ENCODE measurements around the gene ALKBH5. TPM values are rescaled to one million over a fixed set of nuclear protein-coding genes. Genes with fewer than 3 reads are reported as not detected.

Gene ALKBH5
- total and polyA plus RNA-seq, 10 of the 15 experiments (the other 5 are each of a cell fraction or from before 2014, with no cell fraction given): 13.7 to 99.9 (median 52.4) TPM

DNA sequence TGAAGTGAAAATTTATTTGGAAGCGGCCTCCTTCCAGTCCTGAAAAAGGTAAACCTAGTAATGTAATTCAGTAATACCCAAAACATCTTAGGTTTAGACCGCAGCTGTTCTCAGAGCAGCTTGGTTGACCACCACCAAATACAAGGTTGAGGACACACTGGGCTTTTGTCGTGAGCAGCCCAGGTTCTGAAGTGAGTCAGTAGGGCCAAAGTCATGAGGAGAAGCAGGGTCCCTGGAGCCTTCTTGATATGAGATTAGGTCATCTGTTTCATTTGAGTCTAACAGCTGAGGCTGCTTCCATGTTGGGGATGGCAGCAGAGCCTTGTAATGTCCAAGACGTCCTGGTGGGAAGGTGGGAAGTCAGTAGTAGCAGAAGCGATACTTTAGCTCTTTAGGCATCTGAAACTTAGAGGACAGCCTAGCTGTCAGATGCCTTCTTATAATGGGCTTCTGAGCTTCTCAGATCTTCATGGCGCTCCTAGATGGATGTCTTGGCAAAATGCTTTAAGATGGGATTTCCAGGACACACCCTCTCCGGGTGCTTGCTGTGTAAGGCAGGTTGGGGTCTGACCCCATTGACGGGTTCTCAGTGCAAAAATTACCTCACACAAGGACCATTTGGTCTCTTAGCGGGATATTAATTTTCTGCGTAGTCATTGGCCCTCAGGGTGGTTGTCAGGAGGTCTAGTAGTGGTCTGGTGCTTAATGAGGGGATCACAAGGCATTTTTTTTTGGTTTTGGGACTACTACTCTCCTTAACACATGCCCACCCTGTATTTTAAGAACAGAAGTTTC, 2.4 kb downstream of the ALKBH5 start (continued):
- TF ChIP-seq JUNB (IDR thresholded peaks at IDR 0.05): peak; percentile 59
- TF ChIP-seq TARDBP (IDR thresholded peaks at IDR 0.05; ENCODE audit: borderline replicate concordance): no peak
- TF ChIP-seq, protein P1, sequence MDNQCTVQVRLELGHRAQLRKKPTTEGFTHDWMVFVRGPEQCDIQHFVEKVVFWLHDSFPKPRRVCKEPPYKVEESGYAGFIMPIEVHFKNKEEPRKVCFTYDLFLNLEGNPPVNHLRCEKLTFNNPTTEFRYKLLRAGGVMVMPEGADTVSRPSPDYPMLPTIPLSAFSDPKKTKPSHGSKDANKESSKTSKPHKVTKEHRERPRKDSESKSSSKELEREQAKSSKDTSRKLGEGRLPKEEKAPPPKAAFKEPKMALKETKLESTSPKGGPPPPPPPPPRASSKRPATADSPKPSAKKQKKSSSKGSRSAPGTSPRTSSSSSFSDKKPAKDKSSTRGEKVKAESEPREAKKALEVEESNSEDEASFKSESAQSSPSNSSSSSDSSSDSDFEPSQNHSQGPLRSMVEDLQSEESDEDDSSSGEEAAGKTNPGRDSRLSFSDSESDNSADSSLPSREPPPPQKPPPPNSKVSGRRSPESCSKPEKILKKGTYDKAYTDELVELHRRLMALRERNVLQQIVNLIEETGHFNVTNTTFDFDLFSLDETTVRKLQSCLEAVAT (IDR thresholded peaks at IDR 0.05): peak; percentile 75
- no peak for TF ChIP-seq ETV6 (conservative IDR thresholded peaks at IDR 0.05 in 1 of 2, IDR thresholded peaks at IDR 0.05 in 1 of 2; ENCODE audit: borderline replicate concordance in 1 of 2, low read depth in 1 of 2)
- TF ChIP-seq EP300 (IDR thresholded peaks at IDR 0.05; ENCODE audit: borderline replicate concordance in 1 of 2, control insufficient read depth in 1 of 2, low read depth in 2 of 2, low read length in 2 of 2): no peak
- TF ChIP-seq SUPT20H (IDR thresholded peaks at IDR 0.05; ENCODE audit: borderline replicate concordance, control insufficient read depth, low read depth, low read length): no peak
- peak; percentile 63 for TF ChIP-seq ATF7 (IDR thresholded peaks at IDR 0.05; ENCODE audit: low read depth)
- TF ChIP-seq RUNX3 (IDR thresholded peaks at IDR 0.05; ENCODE audit: low read length): peak; percentile 80
- no peak for TF ChIP-seq SPI1 (IDR thresholded peaks at IDR 0.05; ENCODE audit: borderline replicate concordance, insufficient read depth, low read depth, low read length)
- TF ChIP-seq CBFB (IDR thresholded peaks at IDR 0.05; ENCODE audit: low read depth): 0 out of 2 replicates have a peak, but pooled peaks have one; percentile 21
- TF ChIP-seq, protein P2, sequence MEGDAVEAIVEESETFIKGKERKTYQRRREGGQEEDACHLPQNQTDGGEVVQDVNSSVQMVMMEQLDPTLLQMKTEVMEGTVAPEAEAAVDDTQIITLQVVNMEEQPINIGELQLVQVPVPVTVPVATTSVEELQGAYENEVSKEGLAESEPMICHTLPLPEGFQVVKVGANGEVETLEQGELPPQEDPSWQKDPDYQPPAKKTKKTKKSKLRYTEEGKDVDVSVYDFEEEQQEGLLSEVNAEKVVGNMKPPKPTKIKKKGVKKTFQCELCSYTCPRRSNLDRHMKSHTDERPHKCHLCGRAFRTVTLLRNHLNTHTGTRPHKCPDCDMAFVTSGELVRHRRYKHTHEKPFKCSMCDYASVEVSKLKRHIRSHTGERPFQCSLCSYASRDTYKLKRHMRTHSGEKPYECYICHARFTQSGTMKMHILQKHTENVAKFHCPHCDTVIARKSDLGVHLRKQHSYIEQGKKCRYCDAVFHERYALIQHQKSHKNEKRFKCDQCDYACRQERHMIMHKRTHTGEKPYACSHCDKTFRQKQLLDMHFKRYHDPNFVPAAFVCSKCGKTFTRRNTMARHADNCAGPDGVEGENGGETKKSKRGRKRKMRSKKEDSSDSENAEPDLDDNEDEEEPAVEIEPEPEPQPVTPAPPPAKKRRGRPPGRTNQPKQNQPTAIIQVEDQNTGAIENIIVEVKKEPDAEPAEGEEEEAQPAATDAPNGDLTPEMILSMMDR (IDR thresholded peaks at IDR 0.05 in 2 of 3, conservative IDR thresholded peaks at IDR 0.05 in 1 of 3; ENCODE audit: control insufficient read depth in 2 of 3, extremely low read depth in 1 of 3, insufficient read depth in 1 of 3, low read depth in 3 of 3, low read length in 3 of 3): no peak
- TF ChIP-seq, protein P3, sequence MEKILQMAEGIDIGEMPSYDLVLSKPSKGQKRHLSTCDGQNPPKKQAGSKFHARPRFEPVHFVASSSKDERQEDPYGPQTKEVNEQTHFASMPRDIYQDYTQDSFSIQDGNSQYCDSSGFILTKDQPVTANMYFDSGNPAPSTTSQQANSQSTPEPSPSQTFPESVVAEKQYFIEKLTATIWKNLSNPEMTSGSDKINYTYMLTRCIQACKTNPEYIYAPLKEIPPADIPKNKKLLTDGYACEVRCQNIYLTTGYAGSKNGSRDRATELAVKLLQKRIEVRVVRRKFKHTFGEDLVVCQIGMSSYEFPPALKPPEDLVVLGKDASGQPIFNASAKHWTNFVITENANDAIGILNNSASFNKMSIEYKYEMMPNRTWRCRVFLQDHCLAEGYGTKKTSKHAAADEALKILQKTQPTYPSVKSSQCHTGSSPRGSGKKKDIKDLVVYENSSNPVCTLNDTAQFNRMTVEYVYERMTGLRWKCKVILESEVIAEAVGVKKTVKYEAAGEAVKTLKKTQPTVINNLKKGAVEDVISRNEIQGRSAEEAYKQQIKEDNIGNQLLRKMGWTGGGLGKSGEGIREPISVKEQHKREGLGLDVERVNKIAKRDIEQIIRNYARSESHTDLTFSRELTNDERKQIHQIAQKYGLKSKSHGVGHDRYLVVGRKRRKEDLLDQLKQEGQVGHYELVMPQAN (conservative IDR thresholded peaks at IDR 0.05): no peak
- no peak for TF ChIP-seq MEF2B (IDR thresholded peaks at IDR 0.05; ENCODE audit: partially characterized antibody, poor library complexity, severe bottlenecking)
- 0 out of 2 replicates have a peak, but pooled peaks have one; percentile 32 for TF ChIP-seq IRF4 (IDR thresholded peaks at IDR 0.05; ENCODE audit: low read depth, low read length)
- TF ChIP-seq, protein P4, sequence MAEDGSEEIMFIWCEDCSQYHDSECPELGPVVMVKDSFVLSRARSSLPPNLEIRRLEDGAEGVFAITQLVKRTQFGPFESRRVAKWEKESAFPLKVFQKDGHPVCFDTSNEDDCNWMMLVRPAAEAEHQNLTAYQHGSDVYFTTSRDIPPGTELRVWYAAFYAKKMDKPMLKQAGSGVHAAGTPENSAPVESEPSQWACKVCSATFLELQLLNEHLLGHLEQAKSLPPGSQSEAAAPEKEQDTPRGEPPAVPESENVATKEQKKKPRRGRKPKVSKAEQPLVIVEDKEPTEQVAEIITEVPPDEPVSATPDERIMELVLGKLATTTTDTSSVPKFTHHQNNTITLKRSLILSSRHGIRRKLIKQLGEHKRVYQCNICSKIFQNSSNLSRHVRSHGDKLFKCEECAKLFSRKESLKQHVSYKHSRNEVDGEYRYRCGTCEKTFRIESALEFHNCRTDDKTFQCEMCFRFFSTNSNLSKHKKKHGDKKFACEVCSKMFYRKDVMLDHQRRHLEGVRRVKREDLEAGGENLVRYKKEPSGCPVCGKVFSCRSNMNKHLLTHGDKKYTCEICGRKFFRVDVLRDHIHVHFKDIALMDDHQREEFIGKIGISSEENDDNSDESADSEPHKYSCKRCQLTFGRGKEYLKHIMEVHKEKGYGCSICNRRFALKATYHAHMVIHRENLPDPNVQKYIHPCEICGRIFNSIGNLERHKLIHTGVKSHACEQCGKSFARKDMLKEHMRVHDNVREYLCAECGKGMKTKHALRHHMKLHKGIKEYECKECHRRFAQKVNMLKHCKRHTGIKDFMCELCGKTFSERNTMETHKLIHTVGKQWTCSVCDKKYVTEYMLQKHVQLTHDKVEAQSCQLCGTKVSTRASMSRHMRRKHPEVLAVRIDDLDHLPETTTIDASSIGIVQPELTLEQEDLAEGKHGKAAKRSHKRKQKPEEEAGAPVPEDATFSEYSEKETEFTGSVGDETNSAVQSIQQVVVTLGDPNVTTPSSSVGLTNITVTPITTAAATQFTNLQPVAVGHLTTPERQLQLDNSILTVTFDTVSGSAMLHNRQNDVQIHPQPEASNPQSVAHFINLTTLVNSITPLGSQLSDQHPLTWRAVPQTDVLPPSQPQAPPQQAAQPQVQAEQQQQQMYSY (CRISPR knock-in tag; IDR thresholded peaks at IDR 0.05): no peak
- TF ChIP-seq CREB1 (IDR thresholded peaks at IDR 0.05; ENCODE audit: low read depth): 0 out of 2 replicates have a peak, but pooled peaks have one; percentile 10
- TF ChIP-seq EED (IDR thresholded peaks at IDR 0.05; ENCODE audit: low read depth): peak; percentile 38; the same call in 1 of the 2 replicates
- no peak for TF ChIP-seq RBBP5 (conservative IDR thresholded peaks at IDR 0.05)
- no peak; the same call in 1 of the 2 replicates for TF ChIP-seq IKZF1 (conservative IDR thresholded peaks at IDR 0.05)
- no peak for TF ChIP-seq GATAD2B (conservative IDR thresholded peaks at IDR 0.05; ENCODE audit: low read depth)

All from GM12878 (cell line).